COLO668 (cell line): ENCODE data around the gene SPRR1A.
A peak's percentile ranks its signal among the peaks of the same experiment; 100 is the strongest.

Experiments used
- DNase-seq: peaks from one replicate; lab custom pipeline; 2025; ENCODE audit not compliant: unreplicated experiment; lab: John Stamatoyannopoulos, UW

Gene SPRR1A, protein sequence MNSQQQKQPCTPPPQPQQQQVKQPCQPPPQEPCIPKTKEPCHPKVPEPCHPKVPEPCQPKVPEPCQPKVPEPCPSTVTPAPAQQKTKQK

DNA sequence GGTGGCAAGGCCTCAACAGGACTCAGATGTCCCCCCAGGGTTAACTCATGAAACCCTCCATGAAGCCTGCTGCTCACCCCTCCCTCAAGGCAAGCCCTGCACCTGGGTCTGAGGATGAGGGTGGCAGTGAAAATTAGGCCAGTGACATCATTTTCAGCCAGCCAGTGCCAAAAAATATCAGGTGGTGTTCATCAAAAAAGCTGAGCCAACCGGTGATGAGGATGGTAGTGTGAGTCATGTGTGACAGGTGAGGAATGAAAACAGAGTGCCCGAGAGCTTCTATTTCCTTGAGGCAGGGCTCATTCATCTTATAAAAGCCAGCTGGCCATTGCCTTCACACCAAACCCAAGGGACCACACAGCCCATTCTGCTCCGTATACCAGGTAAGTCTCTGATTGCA is at the start of gene SPRR1A:
TSS of gene SPRR1A (plus strand) at position 339 of the 400 bp plus-strand sequence. CDS start 1,150 bp downstream, outside the sequence.
- DNase-seq = no peak

DNA sequence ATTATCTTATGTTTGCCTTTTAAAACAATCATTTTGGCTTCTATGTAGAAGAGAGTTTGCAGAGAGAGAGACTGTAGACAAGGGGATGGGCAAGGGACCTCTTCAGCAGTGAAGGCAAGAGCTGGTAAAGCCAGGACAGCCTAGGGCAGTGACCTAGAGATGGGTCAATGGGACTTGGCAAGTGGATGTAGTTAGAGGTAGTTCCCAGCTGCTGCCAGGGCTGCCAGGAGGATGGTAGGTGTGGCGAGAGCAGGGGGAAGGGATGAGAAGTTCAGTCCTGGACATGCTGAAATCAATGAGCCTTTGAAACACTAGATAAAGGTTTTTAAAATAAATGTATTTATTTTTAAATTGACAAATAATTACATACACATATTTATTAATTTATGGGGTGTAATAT is 43.3 kb upstream of the SPRR1A start:
- DNase-seq = no peak

DNA sequence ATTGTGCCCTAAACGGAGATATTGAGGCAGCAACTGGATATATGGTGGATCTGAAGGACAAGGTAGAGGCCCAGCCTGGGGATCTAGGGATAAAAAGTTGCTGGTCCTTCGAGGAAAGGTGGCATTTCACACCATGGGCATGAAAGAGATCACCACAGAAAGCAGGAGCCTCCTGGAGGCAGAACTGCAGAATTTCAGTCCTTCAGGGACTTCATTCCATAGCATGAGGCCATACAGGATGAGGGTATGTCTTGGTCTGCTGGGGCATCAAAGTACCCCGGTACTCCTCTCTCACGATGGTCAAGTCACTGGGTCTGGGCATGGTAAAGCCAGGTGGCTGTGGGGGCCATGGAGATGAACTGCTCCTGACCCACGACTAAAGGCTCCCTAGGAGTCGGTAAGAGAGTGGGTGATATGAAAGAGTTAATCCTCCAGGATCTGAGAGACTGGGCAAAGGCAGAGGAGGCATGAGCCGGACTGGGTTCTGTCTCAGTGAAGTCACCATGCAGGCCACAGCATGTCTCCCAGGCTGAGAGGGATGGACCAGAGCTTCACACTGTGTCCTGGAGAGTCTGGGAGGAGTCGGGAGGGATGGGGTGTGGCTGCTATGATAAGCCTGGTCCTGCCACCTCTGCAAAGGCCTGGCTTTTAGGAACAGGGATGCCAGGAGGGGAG is 42.7 kb upstream of the SPRR1A start:
- DNase-seq = no peak

DNA sequence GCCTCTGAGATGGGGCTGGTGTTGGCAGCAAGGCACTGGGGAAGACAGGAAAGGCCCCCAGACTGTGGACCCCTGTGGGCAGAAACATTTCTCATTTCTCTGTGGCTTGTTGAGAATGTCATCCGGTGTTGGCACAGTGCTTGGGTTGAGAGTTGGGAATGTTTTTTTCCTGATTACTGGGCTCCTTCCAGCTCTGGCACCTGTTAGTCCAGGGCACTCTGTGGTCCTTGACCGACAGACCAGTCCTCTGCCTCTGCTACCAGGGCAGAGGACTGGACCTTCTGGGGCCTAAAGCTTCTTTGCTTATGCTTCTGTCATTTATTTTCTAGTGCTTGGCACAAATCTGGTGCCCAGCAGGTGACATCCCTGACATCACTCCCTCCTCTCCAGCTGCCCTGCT is 41.7 kb upstream of the SPRR1A start:
- DNase-seq = no peak

DNA sequence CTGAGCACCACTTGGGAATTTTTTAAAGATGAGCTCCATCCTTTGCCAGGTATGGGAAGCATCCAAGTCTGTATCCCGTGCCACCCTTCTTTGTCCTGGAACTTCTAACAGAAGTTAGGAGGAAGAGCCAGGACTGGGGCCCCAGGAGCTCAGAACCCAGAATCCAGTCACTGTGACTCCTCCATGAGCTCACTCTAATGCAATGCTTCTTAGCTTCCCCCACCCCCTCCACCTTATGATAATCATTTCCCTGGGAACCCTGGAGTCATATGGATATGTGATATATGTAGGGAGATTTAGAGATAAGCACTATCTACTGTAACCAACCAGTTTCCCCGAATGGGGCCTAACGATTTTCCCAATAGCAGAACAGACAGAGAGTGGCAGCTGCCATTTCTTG is 37.6 kb upstream of the SPRR1A start:
- DNase-seq = no peak

DNA sequence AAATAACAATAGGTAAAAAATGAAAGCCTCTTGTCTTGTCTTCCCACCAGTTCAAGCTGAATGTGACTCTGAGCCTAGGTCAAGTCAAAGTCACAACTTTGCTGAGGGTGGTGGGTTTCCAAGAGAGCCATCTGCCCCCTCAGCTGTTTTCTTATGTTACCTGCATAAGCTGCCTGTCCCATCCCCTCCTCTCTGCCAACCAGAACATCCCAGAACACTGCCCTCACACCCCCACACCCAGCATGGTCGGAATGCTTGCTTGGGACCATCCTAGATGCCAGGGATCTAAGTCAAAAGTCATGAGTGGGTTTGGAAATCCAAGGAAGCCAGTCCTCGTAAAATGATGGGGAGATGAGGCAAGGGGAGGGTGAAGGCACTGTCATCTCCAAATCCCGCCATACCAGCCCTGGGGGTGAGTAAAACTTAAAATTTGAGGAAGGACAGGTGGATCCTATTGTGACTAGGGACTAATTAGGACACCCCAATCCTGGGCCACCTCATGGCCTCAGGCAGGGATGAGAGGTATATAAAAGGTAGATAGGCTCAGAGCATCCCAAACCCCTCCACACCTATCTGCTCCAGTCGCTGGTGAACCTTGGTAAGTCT is 37.1 kb upstream of the SPRR1A start, which contains the start of gene SPRR5:
TSS of gene SPRR5 (plus strand) at position 556 of the 606 bp plus-strand sequence. CDS start 1,349 bp downstream, outside the sequence.
- no peak for DNase-seq

DNA sequence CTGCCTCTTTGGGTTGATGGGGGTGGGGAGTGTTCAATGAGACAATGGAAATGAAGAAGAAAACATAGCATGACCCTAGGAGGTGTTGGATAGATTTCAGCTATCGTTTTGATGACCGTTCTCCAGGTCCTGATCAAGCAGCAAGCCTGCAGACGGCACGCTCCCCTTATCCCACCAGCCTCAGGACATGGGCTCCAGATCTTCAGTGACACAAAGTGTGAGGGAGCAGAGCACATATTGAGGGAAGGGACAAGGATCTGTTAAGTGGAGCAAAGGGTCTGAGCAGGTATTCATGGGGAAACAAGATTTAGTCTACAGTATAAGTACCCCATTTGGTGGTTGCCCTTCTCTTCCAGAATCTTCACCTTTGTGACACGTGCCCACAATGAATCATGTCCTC is 32.2 kb upstream of the SPRR1A start:
- no peak for DNase-seq

DNA sequence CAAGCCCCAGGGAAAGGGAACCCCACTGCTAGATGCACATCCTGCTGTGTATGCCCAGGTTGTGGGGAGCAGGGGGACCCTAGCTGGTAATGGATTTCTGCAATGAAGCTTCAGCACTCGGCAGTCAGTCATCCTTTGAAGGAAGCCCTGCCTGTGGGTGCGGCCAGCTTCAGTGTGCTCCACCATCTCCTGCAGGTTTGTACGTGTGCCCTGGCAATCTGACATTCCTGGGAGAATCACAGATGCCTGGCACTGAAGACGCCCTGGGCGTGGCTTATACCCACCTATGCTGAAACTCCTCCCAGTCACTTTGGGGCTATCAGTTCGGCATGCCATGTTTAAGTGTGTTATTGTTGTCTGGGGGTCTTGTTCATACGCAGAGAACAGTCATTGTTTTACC is 30.1 kb upstream of the SPRR1A start:
- DNase-seq = no peak

DNA sequence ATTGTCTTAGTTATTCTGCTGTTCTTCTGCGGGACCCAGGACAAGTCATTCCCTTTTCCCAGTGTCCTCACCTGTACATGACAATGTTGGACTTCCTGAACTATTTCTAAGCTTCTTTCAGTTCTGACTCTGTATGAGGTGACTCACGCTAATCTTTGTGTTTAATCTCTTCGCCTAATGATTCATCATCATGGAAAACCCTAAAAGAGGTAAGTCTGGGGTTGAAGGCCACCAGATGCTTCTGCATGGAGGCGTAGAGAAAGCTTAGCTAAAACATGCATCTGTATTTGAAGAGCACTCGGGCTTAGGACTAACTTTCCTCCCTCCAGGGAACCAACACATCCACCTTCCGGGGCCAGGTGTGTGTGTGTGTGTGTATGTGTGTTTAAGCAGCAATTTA is 29.4 kb upstream of the SPRR1A start:
- DNase-seq = no peak

DNA sequence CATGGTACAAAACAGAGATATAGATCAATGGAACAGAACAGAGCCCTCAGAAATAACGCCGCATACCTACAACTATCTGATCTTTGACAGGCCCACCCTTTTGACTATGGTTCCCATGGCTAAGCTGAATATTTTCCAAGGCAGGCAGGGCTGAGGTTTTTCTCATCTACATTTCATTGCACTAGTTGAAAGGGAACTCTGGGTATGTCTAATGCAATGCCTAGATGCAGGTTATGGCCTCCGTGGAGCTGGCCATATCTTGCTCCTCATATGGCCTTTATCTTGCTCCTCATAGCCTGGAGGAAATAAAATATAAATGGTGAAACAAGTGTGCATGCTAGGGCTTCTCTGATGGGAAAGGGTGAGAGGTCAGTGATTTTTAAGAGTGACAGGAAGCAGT is 26.3 kb upstream of the SPRR1A start:
- DNase-seq = no peak

DNA sequence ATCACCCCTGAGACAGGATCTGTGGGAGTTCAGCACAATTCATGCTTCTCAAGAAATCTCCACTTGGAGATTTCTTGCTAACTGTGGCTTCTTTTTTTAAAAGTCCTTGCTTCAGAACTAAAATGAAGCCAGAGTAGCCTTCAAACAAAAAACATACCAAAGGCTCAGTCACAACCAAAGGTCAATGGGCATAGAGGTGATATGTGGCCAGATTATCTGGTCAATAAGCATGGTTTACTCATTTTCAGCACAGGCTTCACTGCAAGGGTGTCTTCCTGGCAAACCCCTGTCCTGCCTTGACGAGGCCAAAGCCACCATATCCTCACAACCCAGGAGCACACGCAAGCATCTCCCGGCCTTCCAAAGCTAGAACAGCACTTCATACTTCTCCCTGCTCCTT is 24.6 kb upstream of the SPRR1A start:
- no peak for DNase-seq

DNA sequence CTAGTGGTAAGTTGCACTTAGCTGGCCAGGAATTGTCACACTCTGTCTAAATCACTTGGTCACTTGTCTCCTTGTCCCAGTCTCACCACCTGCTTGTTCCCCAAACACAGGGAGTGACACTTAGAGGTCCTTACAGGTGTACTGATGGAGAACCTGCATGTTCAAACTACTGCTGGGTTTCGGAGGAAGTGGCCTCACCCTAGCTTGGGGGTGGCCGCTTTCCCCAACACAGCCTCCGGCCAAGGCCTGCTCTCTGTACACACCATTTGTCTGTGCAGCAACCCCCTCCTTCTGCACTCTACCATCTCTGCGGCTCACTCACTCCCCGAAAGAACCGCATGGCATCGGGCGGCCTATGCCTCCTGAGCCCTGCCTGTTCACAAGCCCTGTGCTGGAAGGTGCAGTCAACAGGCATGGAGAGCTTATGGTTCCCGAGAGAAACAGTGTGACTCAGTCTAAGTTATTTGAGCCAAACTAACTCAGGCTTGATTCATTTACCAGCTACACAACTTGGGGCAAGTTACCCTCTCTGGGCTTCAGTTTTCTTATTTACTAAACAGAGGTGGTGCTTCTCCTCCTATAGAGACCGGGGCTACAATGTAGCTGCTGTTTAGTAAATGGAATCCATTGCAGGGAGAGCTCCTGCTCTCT is 24.0 kb upstream of the SPRR1A start:
- DNase-seq = no peak

DNA sequence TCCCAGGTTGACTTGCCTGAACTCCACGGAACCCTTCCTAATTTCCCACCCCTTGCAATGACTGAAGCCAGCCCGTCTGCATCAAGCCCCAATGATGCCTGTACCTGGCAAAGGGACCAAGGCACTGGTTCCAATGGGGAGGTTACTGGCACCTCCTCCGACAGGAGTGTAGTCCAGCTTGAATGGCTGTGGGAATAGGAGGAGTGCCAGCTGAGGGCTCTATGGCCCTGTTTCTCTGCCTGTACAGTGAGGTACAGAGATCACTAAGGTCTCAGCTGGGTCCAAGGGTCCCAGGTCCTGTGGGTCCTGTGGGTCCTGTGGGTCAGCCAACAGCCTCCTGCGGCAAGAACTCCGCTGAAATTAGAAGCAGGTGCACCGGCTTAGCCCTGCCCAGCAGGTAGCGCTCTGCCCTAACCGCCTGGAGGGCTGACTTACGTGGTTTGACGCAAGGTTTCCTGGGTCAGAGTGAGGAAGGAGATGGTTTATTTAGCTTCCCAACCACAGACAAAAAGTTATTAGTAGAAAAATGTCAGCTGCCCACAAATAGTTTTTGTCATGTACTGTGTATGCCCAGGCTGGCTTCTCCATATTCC is 23.3 kb upstream of the SPRR1A start:
- peak; percentile 13 for DNase-seq

DNA sequence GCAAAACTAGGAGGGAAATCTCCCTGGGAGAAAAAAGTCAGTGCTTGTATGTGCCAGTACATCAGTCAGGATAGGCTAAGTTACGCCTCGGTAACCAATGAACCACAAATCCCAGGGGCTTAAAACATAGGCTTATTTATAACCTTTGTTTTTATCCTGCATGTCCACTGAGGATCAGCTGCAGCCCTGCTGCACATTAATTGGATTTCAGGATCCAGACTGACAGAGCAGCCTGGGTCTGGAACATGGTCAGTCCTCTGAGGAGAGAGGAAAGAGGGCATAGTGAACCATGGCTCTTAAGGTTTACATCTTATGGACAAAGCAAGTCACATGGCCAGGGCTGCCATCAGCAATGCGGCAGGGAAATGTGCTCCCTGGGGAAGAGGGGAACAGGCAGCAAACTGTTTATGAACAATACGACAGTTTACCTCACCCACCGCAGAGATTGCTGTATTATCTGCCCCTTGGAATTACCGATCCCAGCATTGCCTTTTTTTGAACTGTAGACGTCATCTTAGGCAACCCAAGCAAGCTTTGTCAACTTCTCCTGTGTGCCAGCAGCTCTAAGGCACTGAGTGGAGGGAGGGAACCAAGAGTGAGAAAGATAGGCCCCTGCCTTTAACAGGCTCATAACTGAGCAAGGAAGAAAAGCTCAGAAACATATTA is 22.5 kb upstream of the SPRR1A start:
- DNase-seq = no peak

DNA sequence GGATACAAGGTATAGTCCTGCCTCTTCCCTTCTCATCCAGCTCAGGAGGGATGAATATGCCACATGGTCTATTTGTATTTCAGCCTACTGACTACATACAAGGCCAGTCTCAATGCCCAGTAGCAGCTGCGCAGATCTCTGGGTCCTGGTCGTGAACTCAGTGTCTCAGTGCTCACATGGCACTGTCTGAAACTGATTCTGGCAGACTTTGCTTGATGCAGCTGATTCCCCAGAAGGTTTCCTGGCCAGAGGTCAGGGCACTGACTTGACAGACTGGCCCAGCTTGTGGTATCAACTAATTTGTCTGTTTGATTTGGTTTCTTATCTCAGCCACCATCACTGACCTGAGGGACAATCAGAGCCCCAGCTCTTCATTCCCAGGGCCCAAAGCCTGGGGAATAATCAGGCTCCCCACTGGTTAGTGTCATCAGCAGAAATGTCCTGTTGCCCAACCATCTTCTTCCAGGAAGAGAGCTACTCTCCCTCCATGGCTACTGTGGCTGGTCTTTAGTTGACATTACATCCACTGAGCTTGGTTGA is 20.9 kb upstream of the SPRR1A start:
- no peak for DNase-seq

DNA sequence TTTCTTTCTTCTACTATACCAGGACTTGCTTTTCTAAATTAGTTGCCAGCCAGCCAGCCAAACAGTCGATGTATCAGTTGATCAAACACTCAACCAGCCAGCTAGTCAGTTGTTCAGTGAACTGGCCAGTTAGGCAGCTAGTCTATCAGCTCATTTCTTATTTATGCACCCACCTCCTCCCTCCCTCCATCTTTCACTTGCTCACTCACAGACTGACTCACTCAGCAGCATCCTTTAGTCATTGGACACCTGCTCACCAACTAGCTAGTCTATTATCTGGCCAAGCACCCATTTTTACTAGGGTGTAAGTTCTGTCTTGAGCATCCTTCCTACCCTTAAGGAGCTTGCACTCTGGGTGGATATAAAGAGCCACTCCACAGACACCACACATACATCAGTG is 19.3 kb upstream of the SPRR1A start:
- DNase-seq = no peak

DNA sequence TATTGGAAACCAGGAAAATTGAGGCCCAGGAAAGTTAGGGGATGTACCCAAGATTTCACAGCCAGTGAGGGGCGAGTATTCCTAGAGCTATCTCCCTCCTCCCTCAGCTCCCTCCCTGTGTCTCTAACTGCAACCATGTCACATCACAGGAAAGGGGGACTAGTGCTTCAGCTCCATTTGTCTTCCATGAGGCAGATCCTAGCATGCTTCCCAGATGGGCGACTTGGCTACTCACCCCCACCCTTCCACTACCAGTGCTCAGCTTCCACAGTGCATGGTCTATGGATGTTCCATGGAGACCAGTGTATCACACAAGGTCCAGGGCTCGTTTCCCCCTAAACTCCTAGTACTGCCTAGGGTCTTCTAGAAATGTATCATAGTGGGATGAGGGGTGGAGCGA is 18.0 kb upstream of the SPRR1A start:
- no peak for DNase-seq

DNA sequence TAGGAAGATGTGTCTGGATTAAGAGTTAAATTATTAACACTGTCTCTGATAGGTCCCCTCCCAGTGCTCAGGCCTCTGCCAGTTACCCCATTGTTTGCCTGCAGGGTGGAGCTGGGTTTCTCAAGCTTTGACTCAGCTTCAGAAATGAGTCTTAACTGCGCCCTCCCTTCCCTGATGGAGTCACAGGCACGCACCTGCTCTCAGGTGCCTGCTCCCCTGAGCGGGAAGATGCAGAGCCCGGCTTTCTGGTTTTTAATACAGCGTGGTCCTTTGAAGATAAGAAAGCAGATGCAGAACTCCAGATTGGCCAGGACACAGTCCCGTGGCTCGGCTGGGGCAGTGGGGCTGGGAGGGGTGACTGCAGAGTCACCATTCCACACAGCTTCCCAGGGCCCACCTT is 16.7 kb upstream of the SPRR1A start:
- no peak for DNase-seq

DNA sequence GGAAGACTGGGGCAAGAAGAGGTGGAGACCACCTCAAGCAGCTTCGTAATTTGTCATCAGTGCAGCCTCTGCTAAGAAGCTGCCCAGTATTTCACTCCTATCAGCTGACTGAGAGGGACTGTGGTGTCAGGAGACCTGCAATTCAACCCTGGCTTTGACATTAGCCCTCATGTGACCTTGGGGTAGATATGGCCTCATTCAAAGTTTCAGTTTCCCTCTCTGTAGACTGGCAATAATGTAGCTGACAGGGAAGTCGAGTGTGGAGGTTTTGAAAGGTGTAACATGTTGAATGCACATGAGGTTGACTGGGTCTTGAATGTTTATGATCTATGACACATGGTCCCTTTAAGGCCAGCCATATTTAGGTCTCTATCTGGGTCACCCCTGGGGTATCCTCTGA is 15.6 kb upstream of the SPRR1A start:
- no peak for DNase-seq

DNA sequence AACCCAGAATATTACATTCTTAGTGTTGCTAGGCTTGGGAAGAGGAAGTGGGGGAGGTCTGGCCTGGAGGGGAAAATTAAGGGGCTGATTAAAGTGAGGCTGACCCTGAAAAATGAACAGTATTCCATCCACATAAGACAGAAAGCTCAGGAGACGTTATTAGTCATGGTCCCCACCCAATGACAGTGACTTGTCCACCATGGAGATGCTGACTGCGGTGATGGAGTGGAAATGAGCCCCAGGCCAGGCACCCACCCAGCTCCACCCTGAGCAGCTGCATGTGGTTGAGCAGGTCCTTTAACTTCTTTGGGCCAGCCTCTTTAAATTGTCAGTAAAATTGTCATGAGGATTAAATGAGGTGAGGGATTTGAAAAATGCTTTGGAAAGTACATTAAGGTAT is 14.8 kb upstream of the SPRR1A start:
- DNase-seq = no peak

DNA sequence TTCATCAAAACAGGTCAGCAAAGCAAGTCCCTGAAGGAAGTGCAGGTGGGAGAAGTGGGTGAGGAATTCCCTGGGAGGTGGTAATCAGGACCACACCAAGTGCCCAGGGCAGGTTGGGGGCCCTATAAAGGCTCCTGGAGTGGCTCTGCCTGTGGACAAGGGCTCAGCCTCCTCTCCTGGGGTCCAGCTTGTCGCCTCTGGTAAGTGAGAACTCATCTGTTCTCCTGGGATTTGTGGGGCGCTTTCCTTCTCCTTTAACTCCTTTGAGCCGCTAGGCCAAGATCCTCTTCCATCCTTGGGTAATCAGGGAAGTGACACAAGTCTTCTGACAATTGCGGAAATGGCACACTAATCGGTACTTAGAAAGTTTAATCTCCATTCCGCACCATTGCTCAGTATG is 13.4 kb upstream of the SPRR1A start, which contains the start of gene SPRR4:
TSS of gene SPRR4 (plus strand) at position 154 of the 400 bp plus-strand sequence. CDS start 1,243 bp downstream, outside the sequence.
- no peak for DNase-seq
